SK-N-SH (cell line): ENCODE data around the gene ARHGAP29.

Experiments used
- EP300 ChIP-seq, 2 experiments: IDR thresholded peaks; 2 replicates each; pipeline versions ENCODE4 v1.4.0 to v1.6.1; 2012; ENCODE audit warnings: borderline replicate concordance in 1 of 2, low read depth in 1 of 2, low read length in 1 of 2
- FOSL2 ChIP-seq: IDR thresholded peaks from 2 replicates; pipeline ENCODE4 v1.4.0; 2012; ENCODE audit warnings: low read depth, mild to moderate bottlenecking, moderate library complexity, borderline replicate concordance
- RAD21 ChIP-seq: IDR thresholded peaks from 2 replicates; pipeline ENCODE4 v1.6.1; 2012; ENCODE audit warnings: mild to moderate bottlenecking, low read length
- RFX5 ChIP-seq: IDR thresholded peaks from 2 replicates; pipeline ENCODE4 v1.6.1; 2012; ENCODE audit warnings: mild to moderate bottlenecking, improper control_type of control experiment, low read length
- SIN3A ChIP-seq: IDR thresholded peaks from 2 replicates; pipeline ENCODE4 v1.6.1; 2012; ENCODE audit warnings: low read depth, mild to moderate bottlenecking, low read length, moderate library complexity, borderline replicate concordance
- TAF1 ChIP-seq: IDR thresholded peaks from 2 replicates; pipeline ENCODE4 v1.6.1; 2012; ENCODE audit warnings: low read depth, mild to moderate bottlenecking, low read length, moderate library complexity, borderline replicate concordance
- YY1 ChIP-seq: IDR thresholded peaks from 2 replicates; pipeline ENCODE4 v1.4.0; 2012; ENCODE audit warnings: low read depth, mild to moderate bottlenecking
- ZBTB33 ChIP-seq: IDR thresholded peaks from 2 replicates; pipeline ENCODE4 v1.4.0; 2012; ENCODE audit warnings: low read depth, borderline replicate concordance
- TF ChIP-seq, protein P1 (sequence below): fragments of 200-600 bp; sonication (generic); IDR thresholded peaks from 2 replicates; pipeline ENCODE4 v1.6.1; 2017; ENCODE audit warnings: antibody characterized with exemption, mild to moderate bottlenecking, moderate library complexity
- TF ChIP-seq, protein P2 (sequence below): fragments of 150-350 bp; IDR thresholded peaks from 2 replicates; pipeline ENCODE4 v1.6.1; 2017; ENCODE audit warnings: antibody characterized with exemption, low read length, low read depth, borderline replicate concordance

DNA sequence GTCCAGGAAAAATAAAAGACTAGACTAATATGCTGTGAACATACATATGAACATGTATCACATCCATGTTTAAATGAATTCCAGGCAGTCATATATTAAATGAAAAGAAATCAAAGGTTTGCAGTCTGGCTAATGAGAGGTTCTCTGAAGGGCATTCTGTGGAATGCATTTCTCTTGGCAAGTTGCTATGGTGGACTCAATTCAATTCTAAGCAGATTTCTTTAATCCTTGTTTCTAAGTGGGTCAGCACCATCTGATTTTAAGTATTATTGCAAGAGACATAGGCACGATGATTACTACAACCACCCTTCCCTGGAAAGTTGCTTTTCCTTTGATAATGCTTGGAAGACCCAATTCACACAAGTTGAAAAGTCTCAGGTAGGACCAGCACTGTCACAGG, 92.5 kb downstream of the ARHGAP29 start:
- no peak for TF ChIP-seq SIN3A
- TF ChIP-seq YY1, result no peak
- TF ChIP-seq, protein P1, sequence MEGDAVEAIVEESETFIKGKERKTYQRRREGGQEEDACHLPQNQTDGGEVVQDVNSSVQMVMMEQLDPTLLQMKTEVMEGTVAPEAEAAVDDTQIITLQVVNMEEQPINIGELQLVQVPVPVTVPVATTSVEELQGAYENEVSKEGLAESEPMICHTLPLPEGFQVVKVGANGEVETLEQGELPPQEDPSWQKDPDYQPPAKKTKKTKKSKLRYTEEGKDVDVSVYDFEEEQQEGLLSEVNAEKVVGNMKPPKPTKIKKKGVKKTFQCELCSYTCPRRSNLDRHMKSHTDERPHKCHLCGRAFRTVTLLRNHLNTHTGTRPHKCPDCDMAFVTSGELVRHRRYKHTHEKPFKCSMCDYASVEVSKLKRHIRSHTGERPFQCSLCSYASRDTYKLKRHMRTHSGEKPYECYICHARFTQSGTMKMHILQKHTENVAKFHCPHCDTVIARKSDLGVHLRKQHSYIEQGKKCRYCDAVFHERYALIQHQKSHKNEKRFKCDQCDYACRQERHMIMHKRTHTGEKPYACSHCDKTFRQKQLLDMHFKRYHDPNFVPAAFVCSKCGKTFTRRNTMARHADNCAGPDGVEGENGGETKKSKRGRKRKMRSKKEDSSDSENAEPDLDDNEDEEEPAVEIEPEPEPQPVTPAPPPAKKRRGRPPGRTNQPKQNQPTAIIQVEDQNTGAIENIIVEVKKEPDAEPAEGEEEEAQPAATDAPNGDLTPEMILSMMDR, result no peak
- no peak for TF ChIP-seq ZBTB33
- no peak for TF ChIP-seq TAF1
- no peak for TF ChIP-seq EP300 (IDR thresholded peaks at IDR 0.05; ENCODE audit: borderline replicate concordance in 1 of 2, low read depth in 1 of 2, low read length in 1 of 2)
- TF ChIP-seq, protein P2, sequence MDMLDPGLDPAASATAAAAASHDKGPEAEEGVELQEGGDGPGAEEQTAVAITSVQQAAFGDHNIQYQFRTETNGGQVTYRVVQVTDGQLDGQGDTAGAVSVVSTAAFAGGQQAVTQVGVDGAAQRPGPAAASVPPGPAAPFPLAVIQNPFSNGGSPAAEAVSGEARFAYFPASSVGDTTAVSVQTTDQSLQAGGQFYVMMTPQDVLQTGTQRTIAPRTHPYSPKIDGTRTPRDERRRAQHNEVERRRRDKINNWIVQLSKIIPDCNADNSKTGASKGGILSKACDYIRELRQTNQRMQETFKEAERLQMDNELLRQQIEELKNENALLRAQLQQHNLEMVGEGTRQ, result no peak
- no peak for TF ChIP-seq FOSL2
- TF ChIP-seq RAD21, result no peak
- no peak for TF ChIP-seq RFX5
